NB4 (cell line): ENCODE results near the gene ERI3.

Experiments used
- CTCF ChIP-seq: IDR thresholded peaks from one replicate; pipeline ENCODE4 v1.5.1; 2012; ENCODE audit warnings: low read depth, low read length
- MAX ChIP-seq: IDR thresholded peaks from 2 replicates; pipeline ENCODE4 v1.6.1; 2011; ENCODE audit warnings: low read depth, low read length
- MYC ChIP-seq: IDR thresholded peaks from 2 replicates; pipeline ENCODE4 v1.6.1; 2011; ENCODE audit warnings: low read depth, low read length
- POLR2A ChIP-seq: IDR thresholded peaks from 2 replicates; pipeline ENCODE4 v1.6.1; 2011; ENCODE audit warnings: mild to moderate bottlenecking; ENCODE audit not compliant: insufficient read length; ENCODE audit errors: extremely low read depth

GRCh38 chr1:44240802-44241671 lies 114.0 kb downstream of the ERI3 start:
- TF ChIP-seq CTCF, result no peak
- no peak for TF ChIP-seq POLR2A
- TF ChIP-seq MYC, result no peak
- TF ChIP-seq MAX, result no peak
